BE2C (cell line): ENCODE data around the gene STAMBPL1.

ENCODE experiments used
- DNase-seq: peaks from one replicate; pipeline ENCODE4 v3.0.0-alpha.2; 2020
- H3K27me3 ChIP-seq: fragments of 250-450 bp; sonication (Bioruptor Pico); 2 replicates; pipeline ENCODE4 v1.5.1; 2020; ENCODE audit warnings: mild to moderate bottlenecking
- H3K36me3 ChIP-seq: fragments of 250-450 bp; sonication (Bioruptor Pico); 2 replicates; pipeline ENCODE4 v1.5.1; 2020; ENCODE audit warnings: mild to moderate bottlenecking
- H3K4me1 ChIP-seq: fragments of 250-450 bp; sonication (Bioruptor Pico); 2 replicates; pipeline ENCODE4 v1.5.1; 2020
- H3K4me3 ChIP-seq: 2 replicates; pipeline ENCODE4 v1.5.1; 2011; ENCODE audit warnings: low read depth, low read length
- H3K9me3 ChIP-seq: fragments of 250-450 bp; sonication (Bioruptor Pico); 2 replicates; pipeline ENCODE4 v1.5.1; 2020
- TF ChIP-seq, protein P1 (sequence below): IDR thresholded peaks from 2 replicates; pipeline ENCODE4 v1.5.1; 2012; ENCODE audit warnings: mild to moderate bottlenecking, low read depth, low read length

Gene STAMBPL1

DNA sequence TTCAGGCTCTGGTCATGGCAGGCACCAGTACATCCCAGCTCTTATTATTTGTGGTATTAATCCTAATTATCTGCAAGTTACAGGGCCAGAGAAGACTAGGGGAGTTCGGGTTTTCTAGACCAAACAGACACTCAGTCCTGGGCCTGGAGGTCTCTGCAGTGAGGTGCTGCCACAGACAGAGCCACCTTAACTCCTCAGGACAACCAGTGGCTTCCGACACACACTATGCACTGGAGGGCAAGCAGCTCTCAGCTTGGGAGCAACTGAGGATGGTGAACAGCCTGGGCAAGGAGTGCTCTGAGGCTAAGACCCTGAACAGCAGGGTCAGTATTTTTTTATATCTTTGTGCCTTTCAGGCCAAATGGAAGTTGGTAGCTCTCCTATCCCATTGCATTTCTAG, 53.5 kb downstream of the STAMBPL1 start:
- H3K9me3 ChIP-seq, result no peaks in the 10 kb centered on the region

DNA sequence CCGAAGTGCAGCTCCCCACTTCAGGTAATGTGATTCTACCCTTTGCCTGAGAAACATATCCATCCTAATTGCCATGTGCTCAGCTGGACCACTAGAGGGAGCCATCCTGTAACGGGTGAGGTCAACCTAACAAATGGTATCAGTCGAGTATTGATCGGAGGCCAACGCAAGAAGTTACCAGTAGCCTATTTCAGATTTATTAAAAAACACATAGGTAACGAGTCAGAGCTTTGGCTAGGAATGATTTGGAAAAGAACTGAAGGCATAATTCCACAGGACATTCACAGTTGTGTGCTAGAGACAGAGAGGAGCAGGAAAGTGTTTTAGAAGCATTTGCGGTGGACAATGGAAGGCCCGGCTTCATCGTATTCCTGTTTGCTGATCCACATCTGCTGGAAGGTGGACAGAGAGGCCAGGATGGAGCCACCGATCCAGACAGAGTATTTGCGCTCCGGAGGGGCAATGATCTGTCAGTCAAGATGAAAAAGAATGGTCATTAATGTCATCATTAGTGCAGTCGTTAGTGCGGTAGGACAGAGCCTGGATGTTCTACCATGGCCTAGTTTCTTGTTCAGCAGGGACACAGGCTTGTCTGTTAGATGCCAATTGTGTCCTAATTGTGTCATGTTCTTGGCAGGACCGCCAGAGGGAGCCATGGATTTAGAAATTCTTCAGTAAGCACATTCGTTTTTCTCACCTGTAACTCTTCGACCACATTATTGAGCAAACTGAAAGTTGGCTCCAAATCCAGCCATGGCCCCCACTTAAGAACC, 55.0 kb downstream of the STAMBPL1 start:
- H3K4me1 ChIP-seq, result peaks cover 11% of the 10 kb centered on the region
- no peaks in the 10 kb centered on the region for H3K9me3 ChIP-seq
- TF ChIP-seq, protein P1, sequence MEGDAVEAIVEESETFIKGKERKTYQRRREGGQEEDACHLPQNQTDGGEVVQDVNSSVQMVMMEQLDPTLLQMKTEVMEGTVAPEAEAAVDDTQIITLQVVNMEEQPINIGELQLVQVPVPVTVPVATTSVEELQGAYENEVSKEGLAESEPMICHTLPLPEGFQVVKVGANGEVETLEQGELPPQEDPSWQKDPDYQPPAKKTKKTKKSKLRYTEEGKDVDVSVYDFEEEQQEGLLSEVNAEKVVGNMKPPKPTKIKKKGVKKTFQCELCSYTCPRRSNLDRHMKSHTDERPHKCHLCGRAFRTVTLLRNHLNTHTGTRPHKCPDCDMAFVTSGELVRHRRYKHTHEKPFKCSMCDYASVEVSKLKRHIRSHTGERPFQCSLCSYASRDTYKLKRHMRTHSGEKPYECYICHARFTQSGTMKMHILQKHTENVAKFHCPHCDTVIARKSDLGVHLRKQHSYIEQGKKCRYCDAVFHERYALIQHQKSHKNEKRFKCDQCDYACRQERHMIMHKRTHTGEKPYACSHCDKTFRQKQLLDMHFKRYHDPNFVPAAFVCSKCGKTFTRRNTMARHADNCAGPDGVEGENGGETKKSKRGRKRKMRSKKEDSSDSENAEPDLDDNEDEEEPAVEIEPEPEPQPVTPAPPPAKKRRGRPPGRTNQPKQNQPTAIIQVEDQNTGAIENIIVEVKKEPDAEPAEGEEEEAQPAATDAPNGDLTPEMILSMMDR, result peak; percentile 93
- no peaks in the 10 kb centered on the region for H3K36me3 ChIP-seq
- H3K4me3 ChIP-seq, result peak overlapping the region; percentile 50
- no peaks in the 10 kb centered on the region for H3K27me3 ChIP-seq
- peak; percentile 70 for DNase-seq

More for the DNA sequence above, 53.5 kb downstream of the STAMBPL1 start:
- Histone ChIP-seq H3K4me3 (no peak overlapping the region), H3K36me3 (no peaks in the 10 kb centered on the region), H3K27me3 (no peaks in the 10 kb centered on the region), H3K4me1 (peaks cover 8% of the 10 kb centered on the region)
- DNase-seq, result no peak
- TF ChIP-seq, protein P1, result no peak

DNA sequence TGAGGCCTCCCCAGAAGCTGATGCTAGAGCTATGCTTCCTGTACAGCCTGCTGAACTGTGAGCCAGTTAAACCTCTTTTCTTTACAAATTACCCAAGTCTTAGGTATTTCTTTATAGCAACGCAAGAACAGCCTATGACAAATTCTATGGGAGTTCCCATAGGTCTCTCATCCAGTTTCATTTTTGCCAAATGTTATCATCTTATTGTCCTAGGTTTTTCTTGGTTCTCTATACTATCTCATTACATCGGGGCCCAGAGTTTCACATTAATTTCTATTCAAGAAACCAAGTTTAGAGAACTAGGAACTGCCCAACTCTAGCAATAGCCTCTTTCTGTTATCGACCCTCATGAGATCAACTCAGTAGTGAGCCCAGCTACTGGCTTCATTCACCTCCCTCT, 56.6 kb downstream of the STAMBPL1 start:
- H3K36me3 ChIP-seq, result no peaks in the 10 kb centered on the region
- no peak overlapping the region for H3K4me3 ChIP-seq
- H3K27me3 ChIP-seq, result no peaks in the 10 kb centered on the region
- H3K9me3 ChIP-seq, result no peaks in the 10 kb centered on the region
- DNase-seq, result no peak
- TF ChIP-seq, protein P1, result no peak
- peaks cover 11% of the 10 kb centered on the region for H3K4me1 ChIP-seq

DNA sequence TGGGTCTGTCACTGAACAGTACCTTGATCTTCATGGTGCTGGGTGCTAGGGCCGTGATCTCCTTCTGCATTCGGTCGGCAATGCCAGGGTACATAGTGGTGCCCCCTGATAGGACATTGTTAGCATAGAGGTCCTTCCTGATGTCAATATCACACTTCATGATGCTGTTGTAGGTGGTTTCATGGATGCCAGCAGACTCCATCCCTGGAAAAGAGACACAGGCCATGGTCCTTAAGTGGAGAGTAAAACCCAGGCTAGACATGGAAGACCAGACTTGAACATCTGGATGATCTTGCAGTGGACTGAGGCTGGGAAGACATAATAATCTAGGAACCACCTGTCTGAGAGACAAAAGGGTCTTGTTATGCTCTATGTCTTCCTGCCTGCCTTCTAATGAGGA, 58.0 kb downstream of the STAMBPL1 start:
- H3K4me3 ChIP-seq, result no peak overlapping the region
- no peaks in the 10 kb centered on the region for H3K9me3 ChIP-seq
- H3K27me3 ChIP-seq, result no peaks in the 10 kb centered on the region
- no peaks in the 10 kb centered on the region for H3K36me3 ChIP-seq
- DNase-seq, result no peak
- peaks cover 7% of the 10 kb centered on the region for H3K4me1 ChIP-seq
- TF ChIP-seq, protein P1, result no peak

DNA sequence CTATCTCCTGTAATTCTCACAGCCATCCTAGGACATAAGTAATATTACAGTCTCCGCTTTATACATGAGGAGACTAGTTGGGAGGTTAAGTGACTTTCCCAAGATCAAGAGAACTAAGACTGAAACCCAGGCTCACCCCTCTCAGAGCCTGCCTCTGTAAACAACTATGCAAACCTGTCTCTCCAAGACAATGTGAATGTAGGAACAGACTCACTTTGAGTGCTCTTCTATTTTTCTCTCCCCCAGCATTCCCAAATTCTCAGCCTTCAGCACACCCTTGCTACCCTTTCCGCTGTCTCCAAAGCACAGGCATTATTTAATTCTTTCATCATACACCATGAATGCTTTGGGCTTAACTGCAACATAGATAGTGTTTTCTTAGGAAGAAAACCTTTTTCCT, 58.9 kb downstream of the STAMBPL1 start:
- no peaks in the 10 kb centered on the region for H3K9me3 ChIP-seq
- TF ChIP-seq, protein P1, result no peak

DNA sequence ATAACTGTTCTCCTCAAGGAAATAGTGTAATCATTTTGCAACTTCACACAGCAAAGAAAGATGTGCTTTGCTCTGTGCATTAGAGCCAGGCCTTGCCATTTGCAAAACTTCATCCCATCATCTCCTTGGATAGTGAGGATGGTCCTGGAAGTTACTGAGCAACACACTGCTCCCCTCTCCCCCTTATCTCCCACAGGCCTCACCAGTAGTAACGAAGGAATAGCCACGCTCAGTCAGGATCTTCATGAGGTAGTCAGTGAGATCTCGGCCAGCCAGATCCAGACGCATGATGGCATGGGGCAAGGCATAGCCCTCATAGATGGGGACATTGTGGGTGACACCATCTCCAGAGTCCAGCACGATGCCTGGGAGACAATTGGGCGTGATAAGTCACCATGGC, 61.0 kb downstream of the STAMBPL1 start:
- Histone ChIP-seq H3K4me1 (peaks cover 3% of the 10 kb centered on the region; the same call in 1 of the 2 replicates), H3K9me3 (no peaks in the 10 kb centered on the region), H3K4me3 (no peak overlapping the region), H3K27me3 (no peaks in the 10 kb centered on the region), H3K36me3 (no peaks in the 10 kb centered on the region)
- TF ChIP-seq, protein P1, result no peak
- DNase-seq, result no peak

More for the DNA sequence above, 58.9 kb downstream of the STAMBPL1 start:
- Histone ChIP-seq H3K27me3 (no peaks in the 10 kb centered on the region), H3K4me3 (no peak overlapping the region), H3K4me1 (peaks cover 7% of the 10 kb centered on the region), H3K36me3 (no peaks in the 10 kb centered on the region)
- DNase-seq, result no peak
